GM12874 (cell line): ENCODE measurements around the gene CERS4.

ENCODE experiments used
- CTCF ChIP-seq: IDR thresholded peaks from 2 replicates; pipeline ENCODE4 v1.5.1; 2011; ENCODE audit warnings: low read depth, mild to moderate bottlenecking, control low read depth, low read length, moderate library complexity; ENCODE audit not compliant: insufficient read depth

CERS4 gene

DNA sequence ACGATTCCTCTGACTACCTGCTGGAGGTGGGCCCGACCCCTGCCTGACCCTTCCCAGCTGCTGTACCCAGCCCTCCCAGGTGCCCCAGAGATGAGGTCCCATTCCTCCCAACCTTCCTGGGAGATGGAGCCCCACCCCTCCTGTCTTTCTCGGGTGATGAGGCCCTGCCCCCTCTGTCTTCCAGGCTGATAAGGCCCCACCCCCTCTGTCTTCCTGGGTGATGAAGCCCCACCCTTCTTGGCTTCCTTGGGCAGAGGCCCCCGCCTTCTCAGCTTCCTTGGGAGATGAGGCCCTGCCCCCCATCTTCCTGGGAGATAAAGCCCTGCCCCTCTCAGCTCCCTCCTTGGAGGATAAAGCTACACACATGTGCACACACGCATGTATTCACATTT lies 47.9 kb downstream of the CERS4 start:
- TF ChIP-seq CTCF: no peak

- no peak for TF ChIP-seq CTCF
Observed at GRCh38 chr19:8259142-8259921, 50.2 kb downstream of the CERS4 start.

DNA sequence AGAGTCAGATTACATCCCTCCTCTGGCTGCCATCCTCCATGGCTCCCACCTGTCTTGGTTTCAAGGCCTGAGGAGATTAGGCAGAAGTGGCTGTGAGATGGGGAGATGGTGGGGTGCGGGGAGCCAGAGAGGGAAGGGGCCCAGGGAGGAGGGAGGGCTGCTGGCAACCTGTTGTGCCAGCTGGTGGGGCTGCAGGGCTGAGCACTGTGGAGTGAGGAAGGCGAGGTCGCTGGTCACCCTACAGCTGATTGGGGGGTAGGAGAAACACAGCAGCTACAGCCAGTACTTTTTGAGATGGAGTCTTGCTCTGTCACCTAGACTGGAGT lies 50.7 kb downstream of the CERS4 start:
- TF ChIP-seq CTCF: no peak

GRCh38 chr19:8261347-8261746 lies 52.2 kb downstream of the CERS4 start:
- TF ChIP-seq CTCF: no peak

DNA sequence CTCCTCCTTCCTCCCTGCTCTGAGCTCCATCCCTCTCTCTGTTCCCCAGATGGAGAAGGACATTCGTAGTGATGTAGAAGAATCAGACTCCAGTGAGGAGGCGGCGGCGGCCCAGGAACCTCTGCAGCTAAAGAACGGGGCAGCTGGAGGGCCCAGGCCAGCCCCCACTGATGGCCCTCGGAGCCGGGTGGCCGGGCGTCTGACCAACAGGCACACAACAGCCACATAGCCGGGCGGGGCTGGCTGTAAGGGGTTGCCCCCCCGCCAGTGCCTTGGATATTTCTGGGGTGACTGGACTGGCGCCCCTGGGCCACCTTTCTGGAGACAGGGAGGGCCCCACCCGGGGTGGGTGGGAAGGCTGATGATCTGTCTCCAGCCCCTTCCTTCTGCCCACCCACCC lies 52.7 kb downstream of the CERS4 start:
- TF ChIP-seq CTCF: no peak

- TF ChIP-seq CTCF: no peak
Observed at GRCh38 chr19:8262431-8262830, 53.3 kb downstream of the CERS4 start.

DNA sequence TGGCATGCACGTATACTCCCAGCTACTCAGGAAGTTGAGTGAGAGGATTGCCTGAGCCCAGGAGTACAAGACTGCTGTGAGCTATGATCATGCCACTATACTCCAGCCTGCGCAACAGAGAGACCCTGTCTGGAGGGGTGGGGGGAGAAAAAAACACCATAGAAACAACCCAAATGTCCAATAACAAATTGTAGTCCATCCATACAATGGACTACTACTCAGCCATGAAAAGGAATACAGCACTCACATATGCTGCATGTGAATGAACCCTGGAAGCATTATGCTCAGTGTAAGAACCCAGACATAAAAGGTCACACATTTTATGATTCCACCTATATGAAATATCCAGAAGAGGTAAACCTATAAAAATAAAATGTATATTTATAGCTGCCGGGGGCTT lies 56.7 kb downstream of the CERS4 start:
- TF ChIP-seq CTCF: no peak
